NOMO-1 treated with dmso at 0.1 percent for 144 hours (cell line): ENCODE data around the gene ZNF783.

Source experiments
- DNase-seq: peaks from one replicate; lab custom pipeline; 2025; ENCODE audit not compliant: unreplicated experiment; lab: John Stamatoyannopoulos, UW

ZNF783 gene

GRCh38 chr7:149280661-149281507, 18.9 kb downstream of the ZNF783 start:
- DNase-seq = no peak

GRCh38 chr7:149281508-149282330, 19.7 kb downstream of the ZNF783 start:
- no peak for DNase-seq

DNA sequence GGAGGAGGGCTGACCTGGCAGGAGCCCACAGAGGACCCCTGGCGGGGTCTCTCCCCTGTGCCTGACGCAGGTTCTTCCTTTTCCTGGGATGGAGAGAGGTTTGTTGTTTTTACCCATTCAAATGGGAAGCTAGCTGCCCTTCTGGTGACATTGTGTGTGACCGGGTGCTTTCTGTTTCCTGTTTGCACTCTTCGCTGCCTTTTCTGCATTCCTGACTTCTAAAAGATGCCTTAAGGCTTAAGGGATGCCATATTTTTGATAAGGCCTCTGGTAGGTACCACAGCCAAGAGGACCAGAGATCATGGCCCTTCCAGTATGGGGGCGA, 20.3 kb downstream of the ZNF783 start:
- DNase-seq = no peak

DNA sequence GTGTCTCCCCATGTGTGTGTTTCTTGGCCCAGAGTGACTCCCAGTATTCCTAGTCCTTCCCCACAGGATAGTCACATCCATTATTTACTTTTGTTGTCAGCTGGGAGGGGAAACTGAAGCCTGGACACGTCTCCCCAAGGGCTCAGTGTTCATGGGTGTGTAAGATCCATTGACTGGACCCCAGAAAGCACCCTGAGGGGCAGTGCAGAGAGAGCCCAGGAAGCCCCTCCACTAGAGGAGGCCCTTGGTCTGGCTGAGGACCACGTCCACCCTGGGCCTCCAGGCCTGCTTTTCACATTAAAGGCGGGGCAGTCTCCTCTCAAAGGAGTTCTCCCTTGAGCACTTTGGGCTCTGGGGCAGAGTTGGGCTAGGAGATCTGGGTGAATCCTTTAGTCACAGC, 21.3 kb downstream of the ZNF783 start:
- DNase-seq = no peak

DNA sequence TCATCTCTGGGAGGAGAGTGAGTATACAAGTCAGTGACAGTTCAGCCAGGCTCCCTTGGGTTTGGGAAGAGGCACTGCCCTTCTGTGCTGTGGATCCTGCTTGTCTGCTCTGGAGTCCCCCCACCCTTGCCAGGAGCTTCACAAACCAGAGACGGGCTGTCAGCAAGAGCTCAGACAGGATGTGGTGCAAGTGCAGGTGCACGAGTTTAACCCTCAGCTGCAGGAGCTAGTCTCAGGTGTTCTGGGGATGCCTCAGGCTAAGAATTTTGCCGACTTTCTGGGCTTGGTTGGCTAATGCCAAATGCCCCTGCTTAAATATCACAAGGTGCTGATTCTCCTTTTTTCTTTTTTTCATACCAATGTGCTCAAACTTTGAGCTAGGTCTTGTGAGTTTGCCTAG, 22.3 kb downstream of the ZNF783 start:
- DNase-seq = no peak

DNA sequence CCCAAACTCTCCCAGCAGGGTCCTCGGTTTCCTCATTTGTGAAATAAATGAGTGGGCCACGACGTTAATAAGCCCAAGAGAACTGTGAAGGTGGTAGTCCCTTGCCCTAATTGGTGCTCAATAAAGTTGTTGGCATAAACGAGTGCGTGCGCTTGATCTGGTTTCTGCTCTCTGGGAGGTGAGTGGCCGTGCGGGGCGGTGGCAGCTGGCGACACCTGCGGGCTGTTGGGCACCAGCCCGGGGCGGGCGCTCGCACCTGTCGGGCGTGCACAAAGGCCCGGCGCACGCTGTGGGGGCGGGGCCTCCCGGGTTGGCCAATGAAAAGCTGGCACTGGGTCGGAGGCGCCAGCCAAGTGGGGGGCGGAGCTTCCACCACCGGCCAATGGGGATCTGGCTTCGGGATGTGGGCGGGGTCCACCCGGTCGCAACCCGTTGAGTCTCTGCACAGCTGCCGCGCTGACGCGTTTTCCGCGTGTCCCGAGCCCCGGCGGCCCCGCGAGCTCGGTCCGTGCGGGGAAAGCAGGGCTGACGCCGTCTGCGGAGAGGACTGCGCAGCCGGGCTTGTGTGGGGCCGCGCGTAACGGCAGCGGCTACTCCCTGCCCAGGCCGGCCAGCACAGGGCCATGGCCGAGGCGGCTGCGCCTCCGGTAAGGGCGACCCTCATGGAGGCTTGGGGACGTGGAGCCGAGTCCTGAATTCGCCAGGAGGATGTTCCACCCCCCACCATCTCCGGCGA, 23.0 kb downstream of the ZNF783 start:
- DNase-seq = no peak

DNA sequence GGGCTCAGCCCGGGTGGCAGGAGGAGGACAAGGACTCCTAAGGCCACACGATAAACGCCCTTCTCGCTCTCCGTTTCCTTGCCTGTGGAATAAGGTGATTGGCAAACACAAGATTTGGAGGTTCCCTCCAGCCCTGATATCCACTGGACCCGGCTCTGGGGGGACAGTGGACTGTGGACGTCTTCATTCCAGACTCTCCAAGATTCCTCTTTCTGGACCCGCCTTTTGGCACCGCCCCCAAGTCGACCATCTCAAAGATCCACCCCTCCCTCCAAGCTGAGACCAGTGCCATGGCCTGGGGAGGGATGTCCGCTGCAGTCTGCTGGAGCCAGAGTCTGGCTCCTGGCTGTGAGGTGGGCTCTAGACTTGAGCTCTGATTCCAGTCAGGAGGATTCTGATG, 23.6 kb downstream of the ZNF783 start:
- DNase-seq = no peak

DNA sequence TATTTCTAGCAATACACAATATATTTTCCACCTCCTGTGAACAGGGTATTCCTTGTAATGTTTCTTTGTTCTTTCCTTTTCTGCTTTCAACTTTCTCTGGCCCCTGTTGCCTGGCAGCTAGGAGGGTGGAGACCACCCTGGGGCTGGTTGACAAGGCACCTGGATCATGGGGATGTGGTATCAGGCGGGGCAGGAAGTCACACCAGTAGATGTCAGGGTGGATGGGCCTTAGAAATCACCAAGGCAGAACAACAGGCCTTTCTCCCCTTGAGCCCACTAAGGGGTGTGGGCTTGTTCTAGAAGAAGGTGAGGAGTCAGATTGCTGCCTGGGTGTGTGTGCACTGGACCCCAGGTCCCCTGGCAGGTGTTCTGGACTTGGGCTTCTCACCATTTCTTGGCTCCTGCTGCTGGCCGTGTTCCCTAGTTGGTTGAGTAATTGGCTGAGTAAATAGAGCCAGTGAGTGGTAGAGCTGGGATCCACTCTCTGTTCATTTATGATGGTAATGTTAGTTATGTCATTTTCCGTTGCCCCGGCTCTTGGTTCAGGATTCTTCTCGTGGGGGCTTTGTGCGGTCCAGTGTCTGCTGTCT, 24.9 kb downstream of the ZNF783 start:
- no peak for DNase-seq

- no peak for DNase-seq
Observed at GRCh38 chr7:149287622-149288021, 25.6 kb downstream of the ZNF783 start.

GRCh38 chr7:149289262-149289661, 27.3 kb downstream of the ZNF783 start:
- no peak for DNase-seq

DNA sequence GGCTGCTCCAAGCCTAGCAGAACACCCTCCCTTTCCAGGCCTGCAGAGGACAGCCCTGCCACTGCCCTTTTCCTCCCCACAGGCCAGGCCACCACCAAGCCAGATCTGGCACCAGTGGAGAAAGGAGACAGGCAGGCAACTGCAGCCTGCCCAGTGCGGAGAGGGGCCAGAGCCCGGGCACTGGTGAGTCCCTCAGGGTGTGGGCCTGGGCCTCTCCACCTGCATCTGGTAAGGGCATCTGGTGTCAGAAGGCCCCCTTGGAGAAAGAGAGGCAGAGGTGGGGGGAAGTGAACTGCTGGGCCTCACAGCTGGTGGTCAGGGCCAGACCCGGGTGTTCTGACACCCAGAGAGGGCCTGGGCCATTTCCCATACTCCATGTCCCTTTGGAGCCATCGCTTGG, 27.9 kb downstream of the ZNF783 start:
- DNase-seq = no peak

DNA sequence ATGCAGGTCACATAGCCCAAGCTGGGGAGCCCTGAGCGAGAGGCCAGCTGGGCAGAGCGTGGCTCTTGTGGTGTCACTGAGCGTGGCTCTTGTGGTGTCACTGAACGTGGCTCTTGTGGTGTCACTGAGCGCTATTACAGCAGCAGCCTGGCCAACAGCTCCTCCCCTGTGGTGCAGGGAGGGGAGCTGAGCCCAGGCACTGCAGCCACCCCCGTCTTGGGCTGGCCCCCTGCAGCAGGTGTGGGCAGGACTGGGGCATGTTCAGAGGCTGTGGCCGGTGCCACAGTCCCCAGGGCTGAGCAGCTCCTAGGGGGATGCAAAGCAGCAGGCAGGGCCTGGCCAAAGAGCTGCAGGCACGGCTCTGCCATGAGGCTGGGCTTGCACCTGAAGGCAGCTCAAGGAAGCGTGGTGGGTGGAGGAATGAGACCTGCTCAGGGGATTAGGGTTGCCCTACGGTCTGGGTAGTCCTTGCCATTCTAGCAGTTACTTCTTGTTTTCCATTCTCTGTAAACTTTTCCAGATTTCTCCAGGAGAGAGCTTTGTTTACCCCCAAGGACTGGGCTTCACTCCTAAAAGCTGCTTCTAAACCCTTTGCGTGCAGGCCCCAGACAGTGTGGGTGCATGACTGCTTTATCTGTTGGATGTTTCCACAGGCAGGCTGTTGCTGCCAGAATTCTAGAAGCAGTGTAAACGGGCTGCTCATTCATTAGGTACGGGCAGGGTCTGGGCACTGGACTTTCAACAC, 29.2 kb downstream of the ZNF783 start:
- DNase-seq = no peak

GRCh38 chr7:149291781-149292461, 29.9 kb downstream of the ZNF783 start:
- DNase-seq = no peak

DNA sequence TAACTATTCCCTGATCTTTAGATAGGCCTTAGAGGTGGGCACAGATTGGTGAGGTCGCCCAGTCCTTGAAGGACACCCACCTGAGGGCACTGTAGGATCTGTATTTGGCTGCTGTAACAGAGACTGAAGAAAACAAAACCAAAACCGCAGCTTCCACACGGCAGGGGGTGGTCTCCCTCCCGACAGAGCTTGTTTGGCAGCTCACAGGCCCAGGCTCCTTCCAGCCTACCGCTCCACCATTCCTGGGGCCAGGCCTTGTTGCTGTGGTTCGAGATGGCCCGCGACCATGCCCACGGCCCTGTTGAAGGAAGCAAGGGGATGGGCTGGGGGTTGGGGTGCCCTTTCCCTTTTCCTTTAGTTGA, 30.4 kb downstream of the ZNF783 start:
- DNase-seq = no peak

- no peak for DNase-seq
Observed at GRCh38 chr7:149293338-149293737, 31.3 kb downstream of the ZNF783 start.

GRCh38 chr7:149293946-149294633, 32.1 kb downstream of the ZNF783 start:
- no peak for DNase-seq

- DNase-seq = no peak
Observed at GRCh38 chr7:149294634-149295480, 32.9 kb downstream of the ZNF783 start.

- no peak for DNase-seq
Observed at GRCh38 chr7:149295481-149295850, 33.5 kb downstream of the ZNF783 start.

GRCh38 chr7:149296368-149296767, 34.4 kb downstream of the ZNF783 start:
- DNase-seq = no peak
